ENCODE results near the gene DZANK1.
"Not testable (repeated sequence)": the region's sequence is repeated elsewhere in the genome, so short reads cannot be mapped to it uniquely, and the experiment has no call there.

The DZANK1 gene

GRCh38 chr20:18364768-18365167 is 102.1 kb downstream of the DZANK1 start:
- no peak for DNase-seq

DNA sequence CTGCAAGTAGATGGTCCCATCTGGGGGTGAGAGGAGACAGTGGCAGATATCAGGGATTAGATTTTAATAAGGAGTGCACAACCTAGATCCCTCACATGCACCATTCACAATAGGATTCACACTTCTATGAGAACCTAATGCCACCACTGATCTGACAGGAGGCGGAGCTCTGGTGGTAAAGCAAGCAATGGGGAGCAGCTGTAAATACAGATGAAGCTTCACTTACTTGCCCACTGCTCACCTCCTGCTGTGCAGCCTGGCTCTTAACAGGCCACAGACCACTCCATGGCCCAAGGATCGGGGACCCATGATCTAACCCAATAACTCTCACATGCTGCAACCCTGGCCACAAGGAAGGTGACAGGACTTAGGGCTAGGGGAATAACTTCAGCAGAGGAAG is 103.1 kb downstream of the DZANK1 start:
- no peak for DNase-seq

DNA sequence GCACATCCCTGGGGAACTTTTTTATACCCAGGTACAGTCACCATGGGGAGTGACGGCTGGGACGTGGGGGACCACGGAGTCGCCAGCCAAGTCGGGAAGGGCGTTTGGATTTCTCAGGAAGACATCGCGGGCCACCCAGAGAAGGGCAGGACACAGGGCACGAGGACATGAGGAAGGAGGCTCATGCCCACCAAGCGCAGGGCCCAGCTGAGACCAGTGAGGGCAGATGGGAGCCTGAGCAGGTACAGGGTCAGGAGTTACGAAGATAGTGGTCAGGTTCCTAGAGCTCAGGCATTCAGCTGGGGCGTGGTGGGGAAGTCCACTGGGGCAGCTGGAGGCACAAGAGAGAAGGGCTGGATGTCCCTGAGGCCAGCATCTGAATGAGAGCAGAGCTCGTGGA is 103.9 kb downstream of the DZANK1 start:
- DNase-seq: no peak

DNA sequence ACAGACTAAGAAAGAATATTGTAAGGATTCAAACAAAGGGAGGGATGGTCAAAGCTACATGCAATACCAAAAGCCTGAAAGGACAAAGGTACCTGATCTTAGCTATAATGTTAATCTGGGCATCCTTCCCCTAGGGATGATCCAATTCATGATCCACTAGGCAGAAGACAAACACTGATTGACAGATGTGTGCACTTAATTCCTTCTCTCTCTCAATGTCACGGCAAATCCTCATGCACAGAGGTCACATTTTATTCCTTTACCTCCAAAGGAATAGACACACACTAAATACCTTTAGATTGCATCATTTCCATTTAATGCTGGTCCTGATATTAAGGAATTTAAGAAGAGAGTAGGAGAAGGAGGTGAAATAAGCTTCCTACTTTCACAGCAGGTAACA is 105.2 kb downstream of the DZANK1 start:
- no peak for DNase-seq

- no peak for DNase-seq
These were observed 106.2 kb downstream of the DZANK1 start for GRCh38 chr20:18360635-18361034.

- DNase-seq: no peak
These were observed 107.0 kb downstream of the DZANK1 start for GRCh38 chr20:18359854-18360253.

- not testable (repeated sequence) for DNase-seq
These were observed 117.1 kb downstream of the DZANK1 start for GRCh38 chr20:18349749-18350148.

All from NCI-H1048 (cell line).